Cardiac muscle cell (in vitro differentiated cells and primary cell): ENCODE data around the gene SATB1. TPM values are rescaled to one million over a fixed set of nuclear protein-coding genes. Genes with fewer than 3 reads are reported as not detected.

Source experiments
- DNase-seq, 2 donors: peaks; one replicate each; pipeline versions ENCODE4 v3.0.0 to v3.0.0-alpha.2; 2010 to 2017; ENCODE audit warnings: low read depth in 1 of 2, low spot score in 1 of 2
- H3K27ac ChIP-seq: fragments of 200-600 bp; sonication (generic); 2 replicates; pipeline ENCODE4 v1.5.1; 2016
- H3K27me3 ChIP-seq: fragments of 200-600 bp; sonication (generic); 2 replicates; pipeline ENCODE4 v1.6.0; 2016; ENCODE audit warnings: control low read depth
- H3K36me3 ChIP-seq: fragments of 200-600 bp; sonication (generic); 2 replicates; pipeline ENCODE4 v1.5.1; 2016; ENCODE audit warnings: control low read depth
- H3K4me1 ChIP-seq: fragments of 200-600 bp; sonication (generic); 2 replicates; pipeline ENCODE4 v1.8.1; 2017; ENCODE audit warnings: low read depth, mild to moderate bottlenecking, mixed run types
- H3K4me3 ChIP-seq: fragments of 200-600 bp; sonication (generic); 2 replicates; pipeline ENCODE4 v1.5.1; 2016; ENCODE audit warnings: mild to moderate bottlenecking
- H3K9me3 ChIP-seq: fragments of 200-600 bp; sonication (generic); 2 replicates; pipeline ENCODE4 v1.5.1; 2017; ENCODE audit warnings: low read depth, mild to moderate bottlenecking, control low read depth
- polyA plus RNA-seq: library from polyadenylated mRNA; unstranded; fragments of >200 nt; fragmentation: Nextera tagmentation; extraction: Ambion mirVana; gene quantifications from 2 replicates; pipeline ENCODE4 v1.2.1, GENCODE V29; 2016
- total RNA-seq: library from RNA; depleted of rRNA; stranded (reverse); fragments of >200 nt; gene quantifications from 2 replicates; pipeline ENCODE4 v1.2.3, GENCODE V29; 2016
- TF ChIP-seq, protein P1 (sequence below): IDR thresholded peaks from 2 replicates; pipeline ENCODE4 v1.5.1; 2012; ENCODE audit warnings: low read depth, mild to moderate bottlenecking, low read length

The SATB1 gene
- total and polyA plus RNA-seq, 2 experiments from 2014 or later: 15.9 to 52.2 TPM

DNA sequence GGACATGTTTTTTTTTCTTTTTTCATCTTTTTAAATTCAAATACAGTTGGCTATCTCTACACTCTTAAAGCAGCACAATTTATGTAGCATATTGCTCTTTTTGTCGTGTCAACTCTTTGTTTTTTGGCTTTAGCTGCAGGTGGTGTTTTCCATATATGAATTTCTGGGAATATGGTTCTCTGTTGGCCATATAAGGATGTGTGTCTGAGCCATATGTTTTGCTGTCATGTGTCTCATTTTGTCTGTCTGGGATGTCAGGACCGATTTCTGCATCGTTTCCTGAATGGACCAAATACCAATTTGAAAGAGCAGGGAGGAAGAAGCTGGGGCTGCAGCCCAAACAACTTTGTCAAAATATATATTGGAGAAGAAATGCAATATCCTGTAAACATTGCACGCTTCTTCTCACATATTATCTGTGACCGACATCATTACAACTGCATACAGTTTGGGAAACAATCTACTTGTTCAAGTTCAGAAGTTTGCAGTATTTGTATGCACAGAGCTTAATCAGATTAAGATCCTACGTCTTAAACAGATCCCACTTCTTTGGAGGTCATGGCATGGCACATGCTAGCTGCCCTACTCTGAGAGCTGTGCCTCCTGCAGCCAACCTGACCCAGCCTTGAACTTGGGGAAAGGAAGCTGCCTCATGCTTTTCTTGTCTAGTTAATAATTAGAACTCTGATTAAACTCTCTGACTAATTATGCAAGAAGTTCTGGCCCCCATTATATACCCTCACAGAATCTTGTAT is 4.0 kb upstream of the SATB1 start:
- TF ChIP-seq, protein P1, sequence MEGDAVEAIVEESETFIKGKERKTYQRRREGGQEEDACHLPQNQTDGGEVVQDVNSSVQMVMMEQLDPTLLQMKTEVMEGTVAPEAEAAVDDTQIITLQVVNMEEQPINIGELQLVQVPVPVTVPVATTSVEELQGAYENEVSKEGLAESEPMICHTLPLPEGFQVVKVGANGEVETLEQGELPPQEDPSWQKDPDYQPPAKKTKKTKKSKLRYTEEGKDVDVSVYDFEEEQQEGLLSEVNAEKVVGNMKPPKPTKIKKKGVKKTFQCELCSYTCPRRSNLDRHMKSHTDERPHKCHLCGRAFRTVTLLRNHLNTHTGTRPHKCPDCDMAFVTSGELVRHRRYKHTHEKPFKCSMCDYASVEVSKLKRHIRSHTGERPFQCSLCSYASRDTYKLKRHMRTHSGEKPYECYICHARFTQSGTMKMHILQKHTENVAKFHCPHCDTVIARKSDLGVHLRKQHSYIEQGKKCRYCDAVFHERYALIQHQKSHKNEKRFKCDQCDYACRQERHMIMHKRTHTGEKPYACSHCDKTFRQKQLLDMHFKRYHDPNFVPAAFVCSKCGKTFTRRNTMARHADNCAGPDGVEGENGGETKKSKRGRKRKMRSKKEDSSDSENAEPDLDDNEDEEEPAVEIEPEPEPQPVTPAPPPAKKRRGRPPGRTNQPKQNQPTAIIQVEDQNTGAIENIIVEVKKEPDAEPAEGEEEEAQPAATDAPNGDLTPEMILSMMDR: no peak
- H3K27ac ChIP-seq: no peak overlapping the region
- H3K4me3 ChIP-seq: no peak overlapping the region
- DNase-seq: no peak
- H3K9me3 ChIP-seq: no peaks in the 10 kb centered on the region
- no peaks in the 10 kb centered on the region for H3K4me1 ChIP-seq
- H3K27me3 ChIP-seq: no peaks in the 10 kb centered on the region
- no peaks in the 10 kb centered on the region for H3K36me3 ChIP-seq

DNA sequence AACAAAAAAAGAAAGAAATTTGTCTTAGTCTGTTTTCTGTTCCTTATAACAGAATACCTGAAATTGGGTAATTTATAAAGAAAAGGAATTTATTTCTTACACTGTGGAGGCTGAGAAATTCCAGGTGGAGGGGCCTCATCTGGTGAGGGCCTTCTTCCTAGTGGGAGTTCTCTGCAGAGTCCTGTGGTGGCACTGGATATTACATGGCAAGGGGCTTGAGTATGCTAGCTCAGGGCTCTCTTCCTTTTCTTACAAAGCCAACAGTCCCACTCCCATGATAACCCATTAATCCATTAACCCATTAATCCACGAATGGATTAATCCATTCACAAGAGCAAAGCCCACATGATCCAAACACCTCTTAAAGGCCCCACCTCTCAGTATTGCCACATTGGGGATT is 2.9 kb upstream of the SATB1 start:
- H3K36me3 ChIP-seq: no peaks in the 10 kb centered on the region
- H3K27ac ChIP-seq: no peak overlapping the region
- TF ChIP-seq, protein P1: no peak
- no peak overlapping the region for H3K4me3 ChIP-seq
- no peaks in the 10 kb centered on the region for H3K27me3 ChIP-seq
- H3K4me1 ChIP-seq: no peaks in the 10 kb centered on the region
- no peaks in the 10 kb centered on the region for H3K9me3 ChIP-seq
- DNase-seq: no peak

DNA sequence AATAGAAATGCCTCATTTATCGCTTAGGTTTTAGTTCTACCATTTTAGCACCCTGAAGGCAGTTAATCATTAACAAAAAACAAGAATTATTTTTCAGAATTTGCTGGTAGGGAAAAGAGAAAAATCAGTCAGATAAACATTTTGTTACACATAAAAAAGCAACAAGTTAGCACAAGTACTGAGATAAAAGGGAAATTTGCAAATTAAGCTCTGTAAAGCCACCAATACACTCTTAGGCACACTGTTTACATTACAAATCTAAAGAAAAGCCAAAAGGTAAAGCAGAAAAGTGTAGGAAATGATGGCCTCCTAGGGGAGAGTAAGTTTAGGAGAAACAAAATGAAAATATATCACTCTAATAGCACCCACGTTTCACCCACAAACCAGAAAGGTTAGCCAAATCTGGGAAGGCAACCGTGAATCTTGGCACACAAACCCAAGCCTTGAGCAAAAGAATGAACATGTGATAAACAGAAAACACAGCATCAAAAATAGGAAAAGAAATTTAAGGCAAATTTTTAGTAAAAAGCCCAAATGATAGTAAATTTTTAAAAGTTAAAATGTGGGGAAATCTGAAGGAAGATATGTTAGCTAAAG is 1.6 kb upstream of the SATB1 start:
- H3K36me3 ChIP-seq: no peaks in the 10 kb centered on the region
- no peaks in the 10 kb centered on the region for H3K27me3 ChIP-seq
- no peak for DNase-seq
- peaks cover 10% of the 10 kb centered on the region for H3K4me1 ChIP-seq
- TF ChIP-seq, protein P1: no peak
- H3K27ac ChIP-seq: no peak overlapping the region
- H3K9me3 ChIP-seq: no peaks in the 10 kb centered on the region
- H3K4me3 ChIP-seq: peak overlapping the region; percentile 91

DNA sequence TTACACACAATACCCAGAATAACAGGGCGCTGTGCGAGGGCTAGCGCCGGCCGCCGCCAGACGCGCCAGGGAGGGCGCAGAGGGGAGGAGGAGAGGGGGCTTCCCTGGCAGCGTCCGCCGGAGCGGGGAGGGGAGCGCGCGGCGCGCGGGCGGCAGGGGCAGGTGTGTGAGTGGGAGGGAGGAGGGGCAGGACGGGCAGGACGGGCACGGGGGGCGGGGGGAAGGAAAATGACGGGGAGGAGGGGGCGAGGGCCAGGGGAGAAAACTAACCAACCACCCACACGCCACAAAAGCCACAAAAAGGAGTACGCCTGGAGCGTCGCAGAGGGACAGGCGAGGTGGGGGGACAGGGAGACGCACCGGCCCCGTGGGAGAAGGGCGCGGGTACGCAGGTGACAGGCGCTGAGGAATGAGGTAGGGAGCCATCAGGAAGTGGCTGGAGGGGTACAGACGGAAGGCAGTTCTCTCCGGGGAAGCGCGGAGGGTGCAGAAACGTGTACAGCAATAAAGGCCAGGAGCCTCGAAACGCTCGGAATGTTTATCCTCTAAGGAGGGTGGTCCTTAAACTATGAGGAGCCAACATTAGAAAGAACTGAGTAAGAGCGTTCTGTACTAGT is 610 bp upstream of the SATB1 start:
- Histone ChIP-seq H3K4me1 (peaks cover 10% of the 10 kb centered on the region), H3K27me3 (no peaks in the 10 kb centered on the region), H3K4me3 (peak overlapping the region; percentile 91), H3K9me3 (no peaks in the 10 kb centered on the region), H3K36me3 (no peaks in the 10 kb centered on the region), H3K27ac (peak overlapping the region; percentile 84)
- DNase-seq: peak; percentile 15 to 71
- TF ChIP-seq, protein P1: no peak

DNA sequence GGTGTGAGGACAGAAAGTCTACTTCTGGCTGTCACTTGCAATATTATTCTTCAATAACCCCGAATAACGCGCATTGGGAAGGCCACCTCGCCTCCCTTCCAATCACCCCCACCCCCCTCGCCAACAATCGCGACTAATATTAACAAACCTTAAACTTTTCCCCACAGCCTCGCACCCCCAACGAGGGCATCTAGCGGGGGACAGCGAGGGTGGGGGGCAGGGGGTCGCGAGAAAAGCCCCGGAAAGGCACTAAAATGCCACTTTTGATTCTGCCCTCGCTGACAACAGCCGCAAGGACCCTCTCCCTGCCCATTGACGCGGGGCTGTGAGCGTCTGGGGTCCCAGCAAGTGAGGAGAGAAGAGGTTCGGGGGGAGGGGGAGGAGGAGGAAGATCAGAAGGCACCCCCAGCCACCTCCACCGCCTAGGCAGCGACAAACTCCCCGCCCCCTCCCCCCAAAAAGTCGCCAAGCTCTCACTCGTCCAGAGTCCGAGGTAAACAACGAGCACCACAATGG is 868 bp downstream of the SATB1 start:
- Histone ChIP-seq H3K4me1 (peaks cover 15% of the 10 kb centered on the region), H3K27me3 (no peaks in the 10 kb centered on the region), H3K36me3 (no peaks in the 10 kb centered on the region), H3K9me3 (no peaks in the 10 kb centered on the region), H3K27ac (peak overlapping the region; percentile 84), H3K4me3 (peak overlapping the region; percentile 91)
- no peak for DNase-seq
- TF ChIP-seq, protein P1: no peak
